Measurements from ENCODE around the gene CREB1. TPM values are rescaled to one million over a fixed set of nuclear protein-coding genes. Genes with fewer than 3 reads are reported as not detected.

CREB1 gene
- total and polyA plus RNA-seq, 12 donors, result 4.6 to 62.2 (median 45.7) TPM

DNA sequence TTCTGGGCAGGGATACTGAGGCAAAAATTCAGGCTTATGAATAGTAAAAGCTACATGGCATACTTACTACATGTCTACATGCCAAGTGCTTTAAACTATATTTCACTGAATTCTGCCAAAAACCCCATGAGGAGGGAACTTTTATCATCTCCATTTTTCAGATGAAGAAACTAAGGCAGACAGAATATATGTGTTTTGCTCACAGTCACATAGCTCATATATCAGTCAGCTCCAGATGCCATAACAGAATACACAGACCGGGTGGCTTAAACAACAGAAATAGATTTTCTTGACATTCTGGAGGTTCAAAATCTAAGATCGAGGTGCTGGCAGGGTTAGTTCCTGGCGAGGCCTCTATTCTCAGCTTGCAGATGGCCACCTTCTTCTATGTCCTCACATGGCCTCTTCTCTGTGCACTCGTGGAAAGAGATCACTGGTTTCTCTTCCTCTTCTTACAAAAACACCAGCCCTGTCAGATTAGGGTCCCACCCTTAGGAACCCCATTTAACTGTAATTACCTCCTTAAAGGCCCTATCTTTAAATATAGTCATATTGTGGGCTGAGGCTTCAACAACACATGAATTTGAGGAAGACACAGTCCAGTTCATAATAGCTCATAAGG lies 27.1 kb upstream of the CREB1 start:
- 44 to 48% methylated on average over 4 of the region's 4 CpGs for WGBS, 2 donors

DNA sequence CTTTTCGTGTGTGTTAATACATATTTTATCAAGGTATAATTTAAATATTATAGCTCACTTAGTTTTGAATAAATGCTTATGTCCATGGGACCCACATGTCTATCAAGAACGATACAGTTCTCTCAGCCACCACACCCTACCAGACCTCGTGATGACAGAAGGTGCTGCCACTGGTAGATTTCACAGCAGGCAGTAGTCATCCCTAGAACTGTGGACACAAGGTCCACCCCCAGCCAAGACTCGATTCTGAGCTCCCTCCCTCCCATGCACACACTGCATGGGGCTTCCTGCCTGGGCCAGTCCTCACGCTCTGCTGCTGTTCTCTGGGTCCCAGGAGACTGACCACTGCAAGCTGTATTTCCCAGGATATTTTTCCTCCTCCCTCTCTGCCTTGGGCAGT lies 26.5 kb upstream of the CREB1 start:
- WGBS, 2 donors, result 20 to 22% methylated on average over 5 of the region's 5 CpGs
- DNase-seq (peak; percentile 39 to 63), ATAC-seq (peak; percentile 53 to 75 (median 68))
- intact Hi-C loops (cut with DNase I), result no loop called here
- H3K9me3 ChIP-seq, result peaks cover 0 to 2% (median 0%) of the 10 kb centered on the region in 11 donors
- H3K27ac ChIP-seq, result peak overlapping the region in 9 of 10 donors; percentile 36 to 79 (median 71)
- H3K4me1 ChIP-seq, result peaks cover 14 to 85% (median 54%) of the 10 kb centered on the region in 9 donors
- TF ChIP-seq, protein P1, sequence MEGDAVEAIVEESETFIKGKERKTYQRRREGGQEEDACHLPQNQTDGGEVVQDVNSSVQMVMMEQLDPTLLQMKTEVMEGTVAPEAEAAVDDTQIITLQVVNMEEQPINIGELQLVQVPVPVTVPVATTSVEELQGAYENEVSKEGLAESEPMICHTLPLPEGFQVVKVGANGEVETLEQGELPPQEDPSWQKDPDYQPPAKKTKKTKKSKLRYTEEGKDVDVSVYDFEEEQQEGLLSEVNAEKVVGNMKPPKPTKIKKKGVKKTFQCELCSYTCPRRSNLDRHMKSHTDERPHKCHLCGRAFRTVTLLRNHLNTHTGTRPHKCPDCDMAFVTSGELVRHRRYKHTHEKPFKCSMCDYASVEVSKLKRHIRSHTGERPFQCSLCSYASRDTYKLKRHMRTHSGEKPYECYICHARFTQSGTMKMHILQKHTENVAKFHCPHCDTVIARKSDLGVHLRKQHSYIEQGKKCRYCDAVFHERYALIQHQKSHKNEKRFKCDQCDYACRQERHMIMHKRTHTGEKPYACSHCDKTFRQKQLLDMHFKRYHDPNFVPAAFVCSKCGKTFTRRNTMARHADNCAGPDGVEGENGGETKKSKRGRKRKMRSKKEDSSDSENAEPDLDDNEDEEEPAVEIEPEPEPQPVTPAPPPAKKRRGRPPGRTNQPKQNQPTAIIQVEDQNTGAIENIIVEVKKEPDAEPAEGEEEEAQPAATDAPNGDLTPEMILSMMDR (IDR thresholded peaks at IDR 0.05), result no peak
- no peaks in the 10 kb centered on the region for H3K36me3 ChIP-seq
- H3K4me3 ChIP-seq, result no peak overlapping the region
- no peaks in the 10 kb centered on the region for H3K27me3 ChIP-seq

More for the DNA sequence above, 27.1 kb upstream of the CREB1 start:
- no peaks in the 10 kb centered on the region for H3K36me3 ChIP-seq
- DNase-seq (no peak), ATAC-seq (peak in 7 of 8 donors; percentile 5 to 44 (median 17))
- H3K27ac ChIP-seq, result peak overlapping the region in 9 of 10 donors; percentile 55 to 79 (median 71)
- intact Hi-C loops (cut with DNase I), result no loop called here
- H3K4me1 ChIP-seq, result peaks cover 14 to 88% (median 60%) of the 10 kb centered on the region in 9 donors
- H3K27me3 ChIP-seq, result no peaks in the 10 kb centered on the region
- TF ChIP-seq, protein P1 (IDR thresholded peaks at IDR 0.05), result no peak
- H3K9me3 ChIP-seq, result no peaks in the 10 kb centered on the region
- no peak overlapping the region for H3K4me3 ChIP-seq

DNA sequence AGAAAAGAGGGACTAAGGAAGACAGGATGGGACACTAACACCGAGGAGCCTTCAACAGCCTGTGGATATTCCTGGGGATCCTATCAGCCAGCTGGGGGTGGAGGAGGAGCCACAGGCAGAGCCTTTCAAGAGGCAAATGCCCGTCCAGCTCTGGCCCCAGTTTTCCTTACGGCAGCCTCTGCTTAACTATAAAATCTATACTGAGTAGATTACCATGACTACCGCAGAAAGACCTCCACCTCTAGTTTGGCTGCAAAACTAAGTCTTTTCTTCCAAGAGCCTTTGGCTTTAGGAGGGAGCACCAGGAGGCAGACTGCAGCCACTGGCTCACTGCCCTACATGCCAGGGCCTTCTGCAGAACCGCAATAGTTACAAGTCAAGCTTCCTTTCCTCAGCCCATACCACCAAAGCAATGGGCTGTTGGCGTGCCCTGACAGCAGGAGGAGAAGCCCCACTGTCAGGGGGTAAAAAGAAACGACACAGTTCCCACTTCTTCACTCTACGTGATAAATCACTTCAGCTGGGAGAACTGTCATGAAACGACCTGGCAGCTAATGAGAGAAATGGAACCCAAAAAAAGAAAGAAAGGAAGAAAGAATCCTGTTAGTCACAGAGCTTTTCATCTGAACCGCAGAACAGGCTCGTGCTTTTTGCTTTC lies 25.1 kb upstream of the CREB1 start:
- ATAC-seq (peak in 6 of 8 donors; percentile 25 to 65 (median 54)), DNase-seq (peak; percentile 24 to 34)
- Histone ChIP-seq H3K36me3 (no peaks in the 10 kb centered on the region), H3K4me3 (no peak overlapping the region), H3K27ac (peak overlapping the region; percentile 14 to 79 (median 67)), H3K27me3 (no peaks in the 10 kb centered on the region), H3K4me1 (peaks cover 12 to 71% (median 44%) of the 10 kb centered on the region in 9 donors), H3K9me3 (peaks cover 0 to 5% (median 0%) of the 10 kb centered on the region in 11 donors)
- intact Hi-C loops (cut with DNase I), result loop anchor here in 1 of 10 donors (2.0 kb wide), 1 partner anchor 24 kb away; the partner anchor contains the start of gene CREB1
- TF ChIP-seq, protein P1 (IDR thresholded peaks at IDR 0.05), result peak in 3 of 9 donors; percentile 17 to 26 (median 23)
- 30 to 43% methylated on average over 11 of the region's 11 CpGs for WGBS, 2 donors

DNA sequence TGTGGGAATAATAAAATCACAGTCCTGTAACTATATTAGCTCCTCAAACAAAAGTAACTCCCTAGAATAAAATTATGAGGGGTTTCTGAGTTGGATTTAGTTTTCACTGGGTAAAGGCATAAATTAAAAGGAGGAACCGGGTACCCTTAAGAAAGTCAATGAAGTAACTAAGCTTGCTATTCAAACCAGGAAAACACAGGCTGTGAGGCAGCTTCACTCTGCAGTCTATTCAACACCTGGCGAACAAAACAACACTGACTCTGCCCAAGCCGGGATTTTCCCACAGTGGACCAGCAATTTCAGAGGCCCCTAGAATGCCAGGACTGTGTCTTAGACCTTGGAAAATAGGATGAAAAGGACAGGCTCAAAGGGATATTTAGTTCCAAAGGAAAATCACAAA lies 24.6 kb upstream of the CREB1 start:
- Histone ChIP-seq H3K4me1 (peaks cover 12 to 65% (median 44%) of the 10 kb centered on the region in 9 donors), H3K27ac (peak overlapping the region in 9 of 10 donors; percentile 55 to 79 (median 69)), H3K9me3 (peaks cover 0 to 5% (median 0%) of the 10 kb centered on the region in 11 donors), H3K4me3 (no peak overlapping the region), H3K27me3 (no peaks in the 10 kb centered on the region), H3K36me3 (no peaks in the 10 kb centered on the region)
- intact Hi-C loops (cut with DNase I), result loop anchor here in 1 of 10 donors (2.0 kb wide), 1 partner anchor 24 kb away; the partner anchor contains the start of gene CREB1
- TF ChIP-seq, protein P1 (IDR thresholded peaks at IDR 0.05), result no peak
- no peak for ATAC-seq
- no peak for DNase-seq
- WGBS, 2 donors, result 47 to 58% methylated on average over 3 of the region's 3 CpGs
